Measurements from ENCODE around the gene DALRD3.

DNA sequence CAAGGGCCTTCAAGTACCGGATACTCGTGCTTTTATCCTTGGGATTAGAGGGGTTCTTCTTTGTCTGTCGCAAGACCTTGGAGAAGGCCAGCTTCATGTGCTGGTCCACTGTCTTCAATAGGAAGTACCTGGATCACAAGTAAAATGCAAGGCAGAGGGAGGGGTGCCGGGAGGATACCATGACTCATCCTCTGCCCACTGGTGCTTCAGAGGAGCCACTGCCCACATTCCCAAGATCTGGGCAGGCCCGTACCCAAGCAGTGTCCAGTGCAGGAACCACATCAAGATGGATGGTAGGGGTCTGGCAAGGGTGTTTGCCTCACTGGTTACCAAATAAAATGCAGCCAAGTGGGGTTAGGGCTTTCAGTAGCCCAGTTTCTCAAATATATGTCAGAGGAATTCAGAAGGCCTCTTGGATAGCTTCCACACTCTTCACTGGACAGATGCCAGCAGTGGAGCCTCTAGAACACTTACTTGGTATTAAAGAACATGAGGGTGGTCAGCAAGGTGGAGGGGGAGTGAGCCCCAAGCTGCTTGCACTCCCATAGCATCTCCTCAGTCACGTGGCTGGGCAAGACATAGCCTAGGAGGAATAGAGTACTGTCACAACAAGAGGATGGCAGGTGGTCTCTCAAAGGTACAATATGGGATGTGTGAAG lies 14.4 kb upstream of the DALRD3 start:
- TF ChIP-seq, protein P1, sequence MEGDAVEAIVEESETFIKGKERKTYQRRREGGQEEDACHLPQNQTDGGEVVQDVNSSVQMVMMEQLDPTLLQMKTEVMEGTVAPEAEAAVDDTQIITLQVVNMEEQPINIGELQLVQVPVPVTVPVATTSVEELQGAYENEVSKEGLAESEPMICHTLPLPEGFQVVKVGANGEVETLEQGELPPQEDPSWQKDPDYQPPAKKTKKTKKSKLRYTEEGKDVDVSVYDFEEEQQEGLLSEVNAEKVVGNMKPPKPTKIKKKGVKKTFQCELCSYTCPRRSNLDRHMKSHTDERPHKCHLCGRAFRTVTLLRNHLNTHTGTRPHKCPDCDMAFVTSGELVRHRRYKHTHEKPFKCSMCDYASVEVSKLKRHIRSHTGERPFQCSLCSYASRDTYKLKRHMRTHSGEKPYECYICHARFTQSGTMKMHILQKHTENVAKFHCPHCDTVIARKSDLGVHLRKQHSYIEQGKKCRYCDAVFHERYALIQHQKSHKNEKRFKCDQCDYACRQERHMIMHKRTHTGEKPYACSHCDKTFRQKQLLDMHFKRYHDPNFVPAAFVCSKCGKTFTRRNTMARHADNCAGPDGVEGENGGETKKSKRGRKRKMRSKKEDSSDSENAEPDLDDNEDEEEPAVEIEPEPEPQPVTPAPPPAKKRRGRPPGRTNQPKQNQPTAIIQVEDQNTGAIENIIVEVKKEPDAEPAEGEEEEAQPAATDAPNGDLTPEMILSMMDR (conservative IDR thresholded peaks at IDR 0.05 in 1 of 2, IDR thresholded peaks at IDR 0.05 in 1 of 2; ENCODE audit: extremely low read depth in 1 of 2, insufficient read depth in 1 of 2, low read depth in 1 of 2, low read length in 2 of 2), result no peak
- TF ChIP-seq EZH2 (IDR thresholded peaks at IDR 0.05; ENCODE audit: borderline replicate concordance, low read length), result no peak

Measured in mammary epithelial cell (primary cell).